ENCODE results near the gene UNC5A. TPM values are rescaled to one million over a fixed set of nuclear protein-coding genes. Genes with fewer than 3 reads are reported as not detected.

UNC5A gene
- total and polyA plus RNA-seq, 11 donors: 0.09 to 0.43 (median 0.20) TPM; not detected in 7

DNA sequence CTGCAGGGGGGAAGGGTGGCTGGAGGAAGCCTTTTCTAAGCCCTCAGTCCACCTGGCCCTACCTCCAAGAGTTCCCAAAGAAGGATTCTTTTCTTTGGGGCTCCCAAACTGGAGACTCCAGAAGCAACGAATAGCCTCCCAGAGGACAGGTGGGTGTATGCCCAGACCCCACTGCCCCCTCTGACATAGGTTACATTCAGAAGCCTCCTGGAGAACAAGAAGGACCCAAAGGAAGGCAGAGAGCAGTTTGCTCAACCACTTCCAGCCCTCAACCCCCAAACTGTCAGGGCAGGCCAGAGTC lies 78.5 kb downstream of the UNC5A start:
- intact Hi-C loops (cut with DNase I): no loop called here
- peak in 1 of 5 donors; percentile 10 for DNase-seq
- no peak overlapping the region for H3K4me3 ChIP-seq
- H3K27me3 ChIP-seq: peaks cover 0 to 9% (median 0%) of the 10 kb centered on the region in 9 donors
- ATAC-seq: no peak
- H3K9me3 ChIP-seq: no peaks in the 10 kb centered on the region
- TF ChIP-seq, protein P1, sequence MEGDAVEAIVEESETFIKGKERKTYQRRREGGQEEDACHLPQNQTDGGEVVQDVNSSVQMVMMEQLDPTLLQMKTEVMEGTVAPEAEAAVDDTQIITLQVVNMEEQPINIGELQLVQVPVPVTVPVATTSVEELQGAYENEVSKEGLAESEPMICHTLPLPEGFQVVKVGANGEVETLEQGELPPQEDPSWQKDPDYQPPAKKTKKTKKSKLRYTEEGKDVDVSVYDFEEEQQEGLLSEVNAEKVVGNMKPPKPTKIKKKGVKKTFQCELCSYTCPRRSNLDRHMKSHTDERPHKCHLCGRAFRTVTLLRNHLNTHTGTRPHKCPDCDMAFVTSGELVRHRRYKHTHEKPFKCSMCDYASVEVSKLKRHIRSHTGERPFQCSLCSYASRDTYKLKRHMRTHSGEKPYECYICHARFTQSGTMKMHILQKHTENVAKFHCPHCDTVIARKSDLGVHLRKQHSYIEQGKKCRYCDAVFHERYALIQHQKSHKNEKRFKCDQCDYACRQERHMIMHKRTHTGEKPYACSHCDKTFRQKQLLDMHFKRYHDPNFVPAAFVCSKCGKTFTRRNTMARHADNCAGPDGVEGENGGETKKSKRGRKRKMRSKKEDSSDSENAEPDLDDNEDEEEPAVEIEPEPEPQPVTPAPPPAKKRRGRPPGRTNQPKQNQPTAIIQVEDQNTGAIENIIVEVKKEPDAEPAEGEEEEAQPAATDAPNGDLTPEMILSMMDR (IDR thresholded peaks at IDR 0.05): no peak
- TF ChIP-seq POLR2A (IDR thresholded peaks at IDR 0.05): no peak
- no peak overlapping the region for H3K27ac ChIP-seq
- WGBS, 4 donors: 78 to 86% (median 83%) methylated on average over 1 of the region's 1 CpG; no CpG with 5 or more reads in 1 of the 4 donors
- H3K36me3 ChIP-seq: peaks cover 0 to 46% (median 0%) of the 10 kb centered on the region in 9 donors
- H3K4me1 ChIP-seq: peaks cover 0 to 4% (median 0%) of the 10 kb centered on the region in 12 donors

DNA sequence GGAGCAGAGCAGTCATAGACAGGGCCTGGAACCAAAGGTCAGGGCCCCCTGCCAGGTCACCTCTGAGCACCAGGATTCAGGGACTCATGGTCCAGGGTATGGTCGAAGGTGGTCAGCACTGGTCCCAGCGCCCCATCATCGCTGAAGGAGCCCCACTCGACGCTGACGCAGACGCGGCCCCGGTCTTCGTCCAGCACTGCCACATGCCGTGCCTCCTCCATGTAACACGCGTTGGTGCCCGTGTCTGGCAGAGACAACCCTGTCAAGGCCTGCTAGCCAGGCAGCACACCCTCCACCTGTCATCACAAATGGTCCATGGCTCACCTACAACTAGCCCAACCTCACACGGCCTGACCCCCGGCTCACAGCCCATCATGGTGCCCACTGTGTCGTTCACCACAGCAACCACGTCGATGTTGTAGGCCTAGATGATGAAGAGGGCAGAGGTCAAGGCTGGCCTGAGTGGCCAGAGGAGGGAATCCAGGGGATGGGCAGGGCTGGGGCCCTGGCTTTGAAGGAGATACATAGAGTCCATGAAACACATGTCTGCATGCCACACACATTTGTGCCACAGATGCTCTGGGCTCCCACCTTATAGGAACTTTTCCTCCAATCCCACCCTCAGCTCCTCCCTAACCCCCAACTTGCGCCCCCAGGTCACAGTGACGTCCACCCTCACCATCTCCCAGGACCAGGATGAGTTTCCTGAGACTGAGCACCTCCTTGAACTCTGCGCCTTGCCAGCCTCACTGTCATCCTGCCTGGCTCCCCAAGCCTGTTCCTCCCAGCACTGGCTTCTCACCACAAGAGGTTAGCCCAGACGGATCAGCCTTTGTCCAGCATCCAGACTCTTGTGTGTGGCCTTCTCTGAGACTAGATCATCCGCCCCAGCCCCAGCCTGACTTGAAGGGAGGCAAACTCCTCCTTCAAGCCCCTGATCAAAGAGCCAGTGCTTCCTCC lies 79.2 kb downstream of the UNC5A start:
- Histone ChIP-seq H3K27me3 (peaks cover 0 to 9% (median 0%) of the 10 kb centered on the region in 9 donors), H3K27ac (no peak overlapping the region), H3K4me1 (peaks cover 0 to 11% (median 0%) of the 10 kb centered on the region in 12 donors), H3K4me3 (no peak overlapping the region), H3K36me3 (peaks cover 0 to 46% (median 0%) of the 10 kb centered on the region in 9 donors), H3K9me3 (no peaks in the 10 kb centered on the region)
- intact Hi-C loops (cut with DNase I): no loop called here
- no peak for TF ChIP-seq POLR2A (IDR thresholded peaks at IDR 0.05)
- TF ChIP-seq, protein P1 (IDR thresholded peaks at IDR 0.05): no peak
- DNase-seq: peak in 1 of 5 donors; percentile 9
- 91 to 97% (median 92%) methylated on average over 24 of the region's 24 CpGs for WGBS, 4 donors
- ATAC-seq: no peak

- ATAC-seq (no peak), DNase-seq (peak in 1 of 5 donors; percentile 16)
- 77 to 83% (median 80%) methylated on average over 6 to 9 of the region's 9 CpGs for WGBS, 4 donors
- Histone ChIP-seq H3K9me3 (no peaks in the 10 kb centered on the region), H3K27me3 (peaks cover 0 to 9% (median 0%) of the 10 kb centered on the region in 9 donors), H3K36me3 (peaks cover 0 to 46% (median 0%) of the 10 kb centered on the region in 9 donors), H3K4me1 (peaks cover 0 to 22% (median 0%) of the 10 kb centered on the region in 12 donors), H3K4me3 (no peak overlapping the region), H3K27ac (no peak overlapping the region)
- intact Hi-C loops (cut with DNase I): no loop called here
- TF ChIP-seq, protein P1 (IDR thresholded peaks at IDR 0.05): no peak
- TF ChIP-seq POLR2A (IDR thresholded peaks at IDR 0.05): no peak
Observed at GRCh38 chr5:176890455-176891330, 80.3 kb downstream of the UNC5A start.

Data from heart left ventricle (tissue), 16 donors.